NCI-H226 (cell line): Measurements from ENCODE around the gene ZNF516.

Experiments
- DNase-seq: peaks from one replicate; pipeline ENCODE4 v3.0.0-alpha.2; 2015

The ZNF516 gene

GRCh38 chr18:76354348-76354747 is 140.7 kb downstream of the ZNF516 start:
- DNase-seq = peak; percentile 29

GRCh38 chr18:76353500-76353899 is 141.5 kb downstream of the ZNF516 start:
- no peak for DNase-seq

DNA sequence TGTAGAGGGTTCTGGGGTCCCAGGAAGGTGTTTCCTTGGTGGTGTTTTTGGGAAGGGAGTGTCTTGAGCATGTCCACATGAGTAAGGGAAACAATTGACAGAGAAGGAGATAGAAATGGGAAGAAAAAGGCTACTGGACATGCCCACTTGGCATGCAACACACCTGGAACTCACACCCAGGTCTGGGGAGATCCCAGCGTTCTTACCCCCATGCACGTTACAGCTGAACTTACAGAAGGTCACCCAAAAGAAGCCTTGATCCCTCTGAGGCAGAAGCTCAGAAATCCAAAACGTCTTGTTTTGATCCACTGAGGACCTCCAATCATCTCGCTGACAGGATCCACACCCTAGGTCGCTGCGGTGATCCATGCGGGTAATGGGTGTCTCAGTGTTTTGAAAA is 142.0 kb downstream of the ZNF516 start:
- DNase-seq = no peak

- no peak for DNase-seq
Measured at GRCh38 chr18:76351961-76352581, 143.0 kb downstream of the ZNF516 start.

DNA sequence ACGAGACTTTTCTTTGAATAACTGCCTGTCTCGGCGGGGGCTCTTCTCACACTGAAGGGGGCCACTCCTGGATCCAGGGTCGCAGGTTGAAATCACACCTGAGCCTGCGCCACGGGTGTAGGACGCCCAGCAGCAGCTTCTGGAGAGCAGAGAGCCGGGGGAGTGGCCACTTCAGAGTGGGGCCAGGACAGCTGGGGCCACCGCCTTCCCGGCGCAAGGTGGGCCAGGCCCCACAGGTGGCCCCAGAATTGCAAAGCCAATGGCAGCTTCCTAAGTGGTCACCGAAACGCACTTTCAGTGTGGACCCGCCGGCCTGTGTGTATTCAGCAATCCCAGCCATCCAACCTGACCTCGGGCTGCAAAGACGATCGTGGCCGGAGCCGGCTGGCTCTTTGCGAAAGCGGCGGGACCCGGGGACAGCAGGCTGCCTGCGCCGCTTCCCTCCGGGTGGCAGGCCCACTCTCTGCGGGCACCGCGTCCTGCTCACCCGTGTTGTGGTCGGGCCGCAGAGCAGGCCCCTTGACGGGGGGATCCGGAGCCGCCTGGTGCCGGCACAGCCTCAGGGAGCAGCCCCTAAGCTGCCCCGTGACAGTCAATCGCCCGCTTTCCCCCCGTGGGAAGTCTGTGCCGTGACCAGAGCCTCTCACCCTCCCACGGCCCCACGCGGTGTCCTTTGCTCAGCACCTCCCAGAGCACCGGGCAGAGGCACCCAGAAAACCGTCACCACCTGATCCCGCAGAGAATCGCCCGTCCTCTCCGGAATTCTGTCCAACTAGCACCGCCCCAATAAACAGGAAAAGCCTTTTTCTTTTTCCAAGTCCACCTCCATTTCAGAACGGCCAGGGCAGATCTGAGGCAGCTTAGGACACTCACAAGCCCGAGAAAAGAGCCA is 144.7 kb downstream of the ZNF516 start:
- DNase-seq = no peak

DNA sequence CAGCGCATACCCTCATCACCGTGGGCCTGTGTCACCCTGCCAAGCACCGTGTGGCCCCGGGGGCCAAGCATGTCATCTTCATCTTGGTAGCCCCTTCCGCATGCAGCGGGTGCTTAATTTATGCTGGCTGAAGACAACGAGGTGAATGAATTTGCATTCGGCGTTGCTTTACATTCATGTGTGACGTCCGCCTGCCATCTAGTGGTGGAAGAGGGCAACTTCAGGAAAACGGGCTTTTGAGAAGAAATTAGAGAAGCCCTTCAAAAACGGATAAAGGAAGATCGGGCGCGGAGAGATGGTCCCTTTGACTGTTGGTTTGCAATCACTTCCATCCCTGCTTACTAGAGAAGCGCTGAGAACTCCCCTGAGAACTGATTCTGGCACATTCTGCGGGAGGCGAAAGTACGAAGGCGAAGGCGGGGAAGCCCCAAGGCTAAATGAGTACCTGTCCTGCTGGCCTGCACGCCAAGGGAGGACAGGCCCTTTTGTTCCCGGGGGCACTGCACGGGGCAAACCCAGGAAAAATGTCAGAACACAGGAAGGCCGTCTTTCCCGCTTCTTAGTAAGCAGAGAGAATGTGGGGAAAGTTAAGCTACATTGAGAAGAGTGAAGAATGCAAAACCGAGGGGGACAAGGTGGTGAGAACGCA is 145.9 kb downstream of the ZNF516 start:
- DNase-seq = peak; percentile 11

DNA sequence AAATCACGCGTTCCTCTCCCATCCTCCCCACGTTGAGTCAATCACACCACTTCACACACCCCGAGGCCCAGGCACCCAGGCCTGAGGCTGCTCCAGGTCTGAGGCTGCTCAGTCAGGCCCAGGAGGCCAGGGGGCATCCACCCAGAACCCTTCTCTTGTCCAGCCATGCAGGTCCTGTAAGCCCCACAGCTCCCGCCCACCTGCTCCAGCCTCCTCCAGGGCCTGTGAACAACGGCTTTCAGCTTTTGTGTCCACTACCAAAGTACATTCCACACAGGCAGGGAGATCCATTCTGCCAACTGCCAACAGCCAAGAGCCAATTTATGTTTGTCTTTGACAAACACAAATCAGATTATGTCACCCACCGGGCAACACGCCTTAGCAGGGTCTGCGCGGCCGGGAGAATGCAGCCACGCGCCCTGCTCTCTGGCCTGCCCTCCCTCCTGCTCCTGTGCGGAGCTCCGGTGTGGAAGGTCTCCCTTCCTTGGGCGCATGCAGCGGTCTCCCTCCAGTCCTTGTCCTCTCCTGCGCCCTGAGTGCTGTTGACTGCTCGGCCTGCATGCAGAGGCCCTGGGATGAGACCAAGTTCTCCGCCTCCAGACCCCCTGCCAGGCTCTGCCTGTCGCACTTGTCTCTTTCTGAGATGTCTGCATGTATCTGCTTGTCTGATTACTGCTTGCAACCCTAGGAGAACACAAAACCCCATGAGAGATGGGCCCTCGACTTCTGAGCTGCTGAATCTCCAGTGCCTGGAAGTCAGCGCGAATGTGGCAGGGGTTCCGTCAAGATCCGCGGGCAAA is 146.6 kb downstream of the ZNF516 start:
- no peak for DNase-seq

- no peak for DNase-seq
Measured at GRCh38 chr18:76347341-76347740, 147.7 kb downstream of the ZNF516 start.

GRCh38 chr18:76346490-76347130 is 148.4 kb downstream of the ZNF516 start:
- DNase-seq = no peak

GRCh38 chr18:76345901-76346300 is 149.1 kb downstream of the ZNF516 start:
- no peak for DNase-seq

- no peak for DNase-seq
Measured at GRCh38 chr18:76343938-76344569, 151.0 kb downstream of the ZNF516 start.

- no peak for DNase-seq
Measured at GRCh38 chr18:76340410-76340809, 154.6 kb downstream of the ZNF516 start.

- no peak for DNase-seq
Measured at GRCh38 chr18:76339246-76339620, 155.8 kb downstream of the ZNF516 start.

DNA sequence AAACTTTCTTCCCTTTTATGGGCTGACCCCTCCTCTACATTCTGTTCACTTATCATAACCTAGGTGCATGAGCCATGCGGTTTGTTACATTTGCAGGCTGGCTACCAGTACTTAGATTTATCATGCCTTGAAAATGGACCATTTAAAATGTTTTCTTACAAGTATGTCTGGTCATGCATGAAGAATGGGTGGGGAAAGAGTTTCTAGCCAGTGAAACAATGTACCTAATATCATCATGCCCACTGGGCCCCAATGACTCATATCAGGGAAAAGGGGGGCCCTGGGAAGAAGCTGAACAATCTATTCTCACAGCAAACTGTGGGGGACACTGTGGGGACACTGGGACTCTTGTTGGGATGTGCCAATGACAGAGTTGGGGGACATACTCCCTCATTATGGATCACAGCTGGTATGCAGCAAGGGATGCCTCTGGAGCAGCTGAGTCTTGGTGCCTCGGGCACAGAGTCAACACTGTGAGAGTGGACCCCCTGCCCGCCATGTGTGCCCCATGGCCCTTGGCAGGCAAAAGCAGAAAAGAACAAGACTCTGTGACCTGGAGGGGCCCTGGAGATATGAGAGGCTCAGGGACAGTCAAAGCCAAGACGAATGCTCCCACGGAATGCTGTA is 156.3 kb downstream of the ZNF516 start:
- no peak for DNase-seq

DNA sequence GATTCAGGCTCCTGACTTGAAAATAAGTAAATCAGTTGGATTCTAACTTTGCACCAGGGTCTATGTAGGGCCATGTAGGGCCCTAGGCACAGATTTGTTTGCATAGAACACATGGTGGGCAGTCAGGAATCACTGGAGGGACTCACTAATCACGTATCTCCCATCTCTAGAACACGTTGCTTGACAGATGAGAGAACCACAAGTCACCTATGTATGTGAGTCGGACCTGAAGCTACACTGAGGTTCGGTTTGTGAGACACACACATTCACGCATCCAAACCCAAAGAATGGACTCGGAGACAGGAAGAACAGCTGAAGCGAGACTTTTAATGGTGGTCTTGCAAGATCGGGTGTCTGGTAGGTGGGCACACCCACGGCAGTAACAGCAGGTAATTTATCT is 157.0 kb downstream of the ZNF516 start:
- DNase-seq = no peak

DNA sequence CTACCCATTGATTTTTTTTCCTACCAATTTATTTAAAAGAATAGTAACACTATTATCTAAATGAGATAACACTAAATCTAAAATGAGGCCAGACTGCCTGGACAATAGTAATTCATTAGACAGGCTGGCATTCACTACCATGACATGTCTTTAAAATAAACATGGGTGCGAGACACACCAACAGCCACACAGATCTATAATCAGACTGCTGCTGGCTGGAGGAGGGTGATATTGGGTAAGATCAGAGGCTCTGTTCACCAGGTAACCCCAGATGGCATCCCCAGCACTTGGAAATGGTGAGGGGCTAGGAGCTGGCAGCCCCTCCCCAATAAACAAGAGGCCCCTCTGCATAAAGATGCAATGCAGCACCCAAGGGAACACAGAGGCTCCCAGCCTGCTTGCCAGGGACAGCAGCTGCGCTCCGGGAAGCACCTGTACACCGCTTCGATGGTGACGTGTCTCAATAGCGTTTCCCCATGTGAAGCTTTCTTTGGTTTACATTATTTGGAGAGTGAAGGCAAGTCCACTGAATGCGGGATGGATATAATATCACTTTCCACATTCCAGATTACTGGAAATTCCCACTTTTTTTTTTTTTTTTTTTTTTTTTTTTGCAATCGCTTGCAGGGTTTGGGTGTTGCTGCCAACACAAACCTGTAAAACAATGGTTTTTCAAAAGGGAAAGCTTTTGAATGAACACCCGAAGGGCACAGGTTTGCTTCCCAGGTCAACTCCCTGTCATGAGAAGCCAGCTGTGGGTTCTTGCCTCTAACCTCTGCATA is 159.0 kb downstream of the ZNF516 start:
- no peak for DNase-seq

- no peak for DNase-seq
Measured at GRCh38 chr18:76328140-76328539, 166.9 kb downstream of the ZNF516 start.

DNA sequence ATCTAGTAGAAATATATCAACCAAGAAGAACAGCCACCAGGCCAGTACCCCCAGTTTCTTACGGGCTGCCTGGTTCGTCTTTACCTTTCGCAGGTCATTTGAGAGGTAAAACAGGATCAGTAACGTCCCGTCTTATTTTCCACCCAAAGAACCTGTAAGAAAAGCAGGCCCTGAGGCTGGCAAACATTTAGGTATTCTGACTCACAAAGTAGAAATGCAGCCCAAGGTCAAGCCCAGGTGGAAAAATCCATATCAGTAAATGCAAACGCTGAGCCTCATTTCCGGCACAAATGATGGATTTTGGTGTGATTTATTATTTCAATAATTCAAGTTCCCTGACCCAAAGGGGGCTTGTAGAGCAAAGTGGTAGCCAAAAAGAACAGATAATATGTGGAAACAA is 171.2 kb downstream of the ZNF516 start:
- DNase-seq = no peak

DNA sequence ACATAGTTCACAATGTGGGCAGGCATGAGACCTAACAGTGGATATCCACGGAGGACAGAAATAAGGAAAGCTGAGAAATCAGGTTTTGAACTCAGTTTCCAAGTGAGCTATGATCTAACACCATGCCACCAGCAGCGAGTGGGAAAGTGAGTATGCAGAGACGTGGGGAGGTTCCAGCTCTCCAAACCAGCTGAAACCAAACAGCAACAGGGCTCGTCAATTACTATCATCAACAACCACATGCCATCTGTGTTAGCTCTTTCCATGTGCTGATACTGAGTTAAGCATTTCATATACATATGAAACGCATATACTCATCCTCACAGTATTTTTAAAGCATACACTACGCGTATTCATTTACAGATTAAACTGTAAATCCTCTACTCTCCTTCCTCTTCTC is 172.4 kb downstream of the ZNF516 start:
- no peak for DNase-seq

- no peak for DNase-seq
Measured at GRCh38 chr18:76319366-76319765, 175.7 kb downstream of the ZNF516 start.

DNA sequence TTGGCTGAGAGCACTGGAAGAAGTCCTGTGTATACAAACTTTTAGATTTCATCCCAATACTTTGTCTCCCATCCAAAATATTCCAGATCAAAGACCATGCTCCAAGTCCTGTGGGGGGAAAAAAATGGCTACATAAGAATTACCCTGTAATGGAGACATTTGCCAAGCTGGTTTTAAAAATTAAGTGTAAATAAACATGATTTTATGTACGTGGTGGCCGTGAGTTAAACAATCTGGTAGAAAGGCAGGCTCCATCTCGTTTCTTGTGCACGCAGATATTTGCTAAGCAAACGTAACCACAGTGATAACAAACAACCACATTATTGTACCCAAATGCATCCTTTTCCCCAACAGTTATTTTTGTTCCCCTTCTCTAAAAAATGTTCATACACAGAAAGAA is 176.4 kb downstream of the ZNF516 start:
- DNase-seq = no peak
